Measurements from ENCODE around the gene TNFRSF21.

Gene TNFRSF21

DNA sequence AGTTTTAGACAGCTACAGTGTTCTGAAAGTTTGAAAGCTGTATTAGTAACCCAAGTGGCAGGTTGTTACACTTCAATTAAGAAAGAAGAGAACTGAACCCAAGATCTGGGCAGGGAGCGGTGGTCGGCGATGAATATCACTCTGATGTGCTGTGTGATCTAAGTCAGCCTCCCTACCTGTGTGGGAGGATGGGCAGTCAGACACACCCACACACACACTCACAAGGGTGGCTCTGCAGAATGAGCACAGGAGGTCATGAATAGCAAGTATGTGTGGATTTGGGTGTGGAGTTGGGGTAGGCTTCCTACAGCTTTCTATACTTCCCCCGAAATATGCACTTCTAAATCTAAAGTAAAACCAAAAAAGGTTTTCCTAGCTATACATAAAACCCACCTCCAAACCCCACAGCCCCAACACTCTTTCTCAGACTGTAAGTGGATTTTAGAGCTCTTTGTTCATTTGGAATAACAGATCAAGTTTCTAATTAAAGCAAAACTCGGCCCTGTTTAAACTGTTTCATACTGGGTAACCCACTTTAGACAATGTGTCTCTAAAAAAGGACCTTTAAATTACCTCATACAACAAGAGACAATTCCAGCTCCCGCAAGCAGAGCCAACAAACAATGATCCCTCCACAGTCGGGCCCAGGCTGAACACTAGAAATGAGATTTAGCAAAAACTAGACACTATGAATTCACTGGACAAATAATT lies 19.4 kb downstream of the TNFRSF21 start:
- peaks cover 67% of the 10 kb centered on the region for H3K79me2 ChIP-seq (ENCODE audit: insufficient read depth, low read length)
- H4K20me1 ChIP-seq (ENCODE audit: insufficient read depth, low read length, poor library complexity, severe bottlenecking): no peaks in the 10 kb centered on the region
- H2AFZ ChIP-seq (ENCODE audit: low read length): no peak overlapping the region
- no peak overlapping the region for H3K4me3 ChIP-seq (ENCODE audit: low read length, poor library complexity, severe bottlenecking)
- no peak overlapping the region for H3K9ac ChIP-seq (ENCODE audit: low read depth, low read length, poor library complexity, severe bottlenecking)
- TF ChIP-seq CTCF (conservative IDR thresholded peaks at IDR 0.05; ENCODE audit: low read length): no peak
- no peak for TF ChIP-seq EZH2phosphoT487 (IDR thresholded peaks at IDR 0.05; ENCODE audit: borderline replicate concordance)
- no peak overlapping the region for H3K4me2 ChIP-seq (ENCODE audit: low read depth, low read length, poor library complexity, severe bottlenecking)
- no peaks in the 10 kb centered on the region for H3K9me2 ChIP-seq (replicated peaks; ENCODE audit: low read depth, low read length)
- H3K9me3 ChIP-seq (ENCODE audit: insufficient read depth, low read depth, low read length): no peaks in the 10 kb centered on the region
- peaks cover 8% of the 10 kb centered on the region for H3K4me1 ChIP-seq (ENCODE audit: insufficient read depth, low read length, poor library complexity, severe bottlenecking)
- H3F3A ChIP-seq (ENCODE audit: low read depth): no peaks in the 10 kb centered on the region
- no peaks in the 10 kb centered on the region for H3K27me3 ChIP-seq (ENCODE audit: insufficient read depth, low read length, poor library complexity, severe bottlenecking)
- peaks cover 12% of the 10 kb centered on the region; the same call in 1 of the 2 replicates for H3K36me3 ChIP-seq (ENCODE audit: insufficient read depth, low read length)

DNA sequence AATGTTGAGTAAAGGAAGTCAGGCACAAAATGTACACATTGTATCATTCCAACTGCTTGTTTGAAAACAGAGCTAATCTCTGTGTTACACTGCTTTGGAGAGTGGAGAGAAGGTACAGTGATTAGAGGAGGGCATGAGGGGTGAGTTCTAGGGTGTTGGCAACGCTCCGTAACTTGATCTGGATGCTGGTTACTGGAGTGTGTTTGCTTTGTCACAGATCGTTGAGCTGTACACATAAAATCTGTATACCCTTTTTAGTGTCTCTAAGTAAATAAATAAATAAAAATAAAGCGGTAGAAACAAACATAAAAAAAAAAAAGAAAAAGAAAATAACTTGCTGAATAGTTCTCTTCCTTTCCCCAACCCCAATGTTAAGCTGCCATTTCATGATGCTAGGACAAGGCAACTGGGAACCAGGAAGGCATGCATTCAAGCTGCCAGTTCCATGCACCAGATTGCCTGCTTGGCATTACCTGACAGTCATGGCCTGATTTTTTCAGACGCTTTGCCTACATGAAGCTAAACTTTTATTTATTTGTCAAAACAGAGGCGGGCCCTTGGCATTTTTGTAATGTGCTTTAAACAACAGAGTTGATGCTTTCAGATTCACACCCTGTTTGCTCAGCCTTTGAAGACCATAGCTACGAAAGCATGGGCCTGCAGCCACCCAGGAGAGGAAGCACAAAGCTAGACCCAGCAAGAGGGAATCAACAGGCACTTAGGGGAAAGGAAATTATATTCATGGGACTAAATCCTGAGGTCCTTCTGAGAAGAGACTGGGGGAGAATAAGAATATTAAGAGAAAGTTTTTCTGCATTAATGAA lies 21.2 kb downstream of the TNFRSF21 start:
- no peak overlapping the region for H3K4me3 ChIP-seq (ENCODE audit: low read length, poor library complexity, severe bottlenecking)
- no peaks in the 10 kb centered on the region for H4K20me1 ChIP-seq (ENCODE audit: insufficient read depth, low read length, poor library complexity, severe bottlenecking)
- H3K9ac ChIP-seq (ENCODE audit: low read depth, low read length, poor library complexity, severe bottlenecking): no peak overlapping the region
- no peaks in the 10 kb centered on the region for H3K9me2 ChIP-seq (replicated peaks; ENCODE audit: low read depth, low read length)
- H3K36me3 ChIP-seq (ENCODE audit: insufficient read depth, low read length): peaks cover 28% of the 10 kb centered on the region
- H3F3A ChIP-seq (ENCODE audit: low read depth): no peaks in the 10 kb centered on the region
- no peaks in the 10 kb centered on the region for H3K27me3 ChIP-seq (ENCODE audit: insufficient read depth, low read length, poor library complexity, severe bottlenecking)
- H2AFZ ChIP-seq (ENCODE audit: low read length): no peak overlapping the region
- no peak for TF ChIP-seq CTCF (conservative IDR thresholded peaks at IDR 0.05; ENCODE audit: low read length)
- no peak for TF ChIP-seq EZH2phosphoT487 (IDR thresholded peaks at IDR 0.05; ENCODE audit: borderline replicate concordance)
- peaks cover 50% of the 10 kb centered on the region for H3K79me2 ChIP-seq (ENCODE audit: insufficient read depth, low read length)
- H3K4me2 ChIP-seq (ENCODE audit: low read depth, low read length, poor library complexity, severe bottlenecking): no peak overlapping the region
- no peaks in the 10 kb centered on the region for H3K9me3 ChIP-seq (ENCODE audit: insufficient read depth, low read depth, low read length)
- peaks cover 8% of the 10 kb centered on the region for H3K4me1 ChIP-seq (ENCODE audit: insufficient read depth, low read length, poor library complexity, severe bottlenecking)

DNA sequence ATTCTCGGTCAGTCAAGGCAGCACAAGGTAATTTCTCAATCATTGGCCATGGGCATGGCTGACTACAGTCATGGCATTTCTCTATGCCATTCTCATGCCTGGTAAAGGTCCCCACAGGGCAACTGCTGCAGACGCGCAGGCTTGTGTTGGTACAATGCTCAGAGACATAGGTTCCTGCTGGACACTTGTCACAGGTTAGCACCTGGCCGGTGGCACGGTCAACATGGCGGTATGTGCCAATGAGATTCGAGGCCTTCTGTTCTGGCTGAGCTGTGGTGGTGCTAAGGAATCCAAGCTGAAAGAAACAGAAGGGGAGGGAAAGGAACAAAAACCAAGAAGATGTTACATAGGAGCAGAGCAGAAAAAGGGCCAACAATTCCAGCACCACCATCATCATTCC lies 23.4 kb downstream of the TNFRSF21 start:
- Histone ChIP-seq H3K4me2 (ENCODE audit: low read depth, low read length, poor library complexity, severe bottlenecking) (no peak overlapping the region), H3K4me3 (ENCODE audit: low read length, poor library complexity, severe bottlenecking) (no peak overlapping the region), H3K79me2 (ENCODE audit: insufficient read depth, low read length) (peaks cover 30% of the 10 kb centered on the region), H3K9me3 (ENCODE audit: insufficient read depth, low read depth, low read length) (no peaks in the 10 kb centered on the region), H3K9ac (ENCODE audit: low read depth, low read length, poor library complexity, severe bottlenecking) (no peak overlapping the region), H3K36me3 (ENCODE audit: insufficient read depth, low read length) (peaks cover 35% of the 10 kb centered on the region), H3K27me3 (ENCODE audit: insufficient read depth, low read length, poor library complexity, severe bottlenecking) (no peaks in the 10 kb centered on the region), H3K4me1 (ENCODE audit: insufficient read depth, low read length, poor library complexity, severe bottlenecking) (peaks cover 6% of the 10 kb centered on the region), H4K20me1 (ENCODE audit: insufficient read depth, low read length, poor library complexity, severe bottlenecking) (no peaks in the 10 kb centered on the region), H3F3A (ENCODE audit: low read depth) (no peaks in the 10 kb centered on the region), H3K9me2 (replicated peaks; ENCODE audit: low read depth, low read length) (no peaks in the 10 kb centered on the region), H2AFZ (ENCODE audit: low read length) (no peak overlapping the region)
- TF ChIP-seq CTCF (conservative IDR thresholded peaks at IDR 0.05; ENCODE audit: low read length) (no peak), EZH2phosphoT487 (IDR thresholded peaks at IDR 0.05; ENCODE audit: borderline replicate concordance) (no peak)
